H9 (cell line): ENCODE measurements around the gene SCAF11. TPM values are rescaled to one million over a fixed set of nuclear protein-coding genes. Genes with fewer than 3 reads are reported as not detected.

ENCODE experiments used
- DNase-seq: peaks from one replicate; pipeline ENCODE4 v3.0.0-alpha.2; 2017
- H2AFZ ChIP-seq: one replicate; pipeline ENCODE4 v1.6.1; 2013; ENCODE audit warnings: mild to moderate bottlenecking, low read length, control low read depth, moderate library complexity
- H2AK5ac ChIP-seq: 2 replicates; pipeline ENCODE4 v1.6.1; 2013; ENCODE audit warnings: low read length, control low read depth, mixed read lengths; ENCODE audit not compliant: insufficient read length
- H2BK120ac ChIP-seq: one replicate; pipeline ENCODE4 v1.6.1; 2013; ENCODE audit warnings: low read depth, mild to moderate bottlenecking, low read length, control low read depth, inconsistent platforms; ENCODE audit not compliant: poor library complexity, severe bottlenecking
- H2BK12ac ChIP-seq: 2 replicates; pipeline ENCODE4 v1.6.1; 2013; ENCODE audit warnings: low read length, control low read depth, mixed read lengths, low read depth; ENCODE audit not compliant: insufficient read length
- H2BK15ac ChIP-seq: 2 replicates; pipeline ENCODE4 v1.6.1; 2013; ENCODE audit warnings: low read depth, low read length, control low read depth
- H2BK20ac ChIP-seq: one replicate; pipeline ENCODE4 v1.6.1; 2013; ENCODE audit warnings: low read depth, mild to moderate bottlenecking, low read length, control low read depth, inconsistent platforms; ENCODE audit not compliant: poor library complexity, severe bottlenecking
- H2BK5ac ChIP-seq: 2 replicates; pipeline ENCODE4 v1.6.1; 2013; ENCODE audit warnings: low read length, control low read depth, mixed read lengths; ENCODE audit not compliant: insufficient read length
- H3K14ac ChIP-seq: 2 replicates; pipeline ENCODE4 v1.6.1; 2013; ENCODE audit warnings: low read length, control low read depth; ENCODE audit not compliant: insufficient read depth
- H3K18ac ChIP-seq: 2 replicates; pipeline ENCODE4 v1.6.1; 2013; ENCODE audit warnings: low read depth, mild to moderate bottlenecking, mixed read lengths, low read length, control low read depth; ENCODE audit not compliant: insufficient read length
- H3K23ac ChIP-seq: 2 replicates; pipeline ENCODE4 v1.6.1; 2013; ENCODE audit warnings: low read length, control low read depth, mixed read lengths, low read depth; ENCODE audit not compliant: insufficient read length
- H3K23me2 ChIP-seq: 2 replicates; pipeline ENCODE4 v1.6.1; 2013; ENCODE audit warnings: low read depth, mild to moderate bottlenecking, mixed read lengths, low read length, control low read depth; ENCODE audit not compliant: insufficient read length, poor library complexity, severe bottlenecking
- H3K27ac ChIP-seq: 2 replicates; pipeline ENCODE4 v1.5.1; 2013; ENCODE audit warnings: low read length, control low read depth, mixed read lengths, low read depth; ENCODE audit not compliant: insufficient read length
- H3K27me3 ChIP-seq: 2 replicates; pipeline ENCODE4 v1.6.1; 2013; ENCODE audit warnings: low read length, control low read depth, inconsistent platforms; ENCODE audit not compliant: insufficient read depth
- H3K4ac ChIP-seq: 2 replicates; pipeline ENCODE4 v1.6.1; 2013; ENCODE audit warnings: low read depth, mild to moderate bottlenecking, control low read depth, inconsistent platforms, low read length, moderate library complexity
- H3K4me1 ChIP-seq: 2 replicates; pipeline ENCODE4 v1.6.1; 2013; ENCODE audit warnings: low read length, control low read depth, inconsistent platforms; ENCODE audit not compliant: insufficient read depth
- H3K4me2 ChIP-seq: 2 replicates; pipeline ENCODE4 v1.6.1; 2013; ENCODE audit warnings: low read length, control low read depth, mixed read lengths; ENCODE audit not compliant: insufficient read length, insufficient read depth
- H3K56ac ChIP-seq: 2 replicates; pipeline ENCODE4 v1.6.1; 2013; ENCODE audit warnings: low read depth, mild to moderate bottlenecking, mixed read lengths, low read length, control low read depth; ENCODE audit not compliant: insufficient read length
- H3K79me1 ChIP-seq: 2 replicates; pipeline ENCODE4 v1.6.1; 2013; ENCODE audit warnings: low read depth, mild to moderate bottlenecking, moderate library complexity, low read length, control low read depth, inconsistent platforms; ENCODE audit not compliant: insufficient read depth, poor library complexity, severe bottlenecking
- H3K79me2 ChIP-seq: 2 replicates; pipeline ENCODE4 v1.6.1; 2013; ENCODE audit warnings: low read length, control low read depth, inconsistent platforms; ENCODE audit not compliant: insufficient read depth
- H3K9ac ChIP-seq: 2 replicates; pipeline ENCODE4 v1.6.1; 2013; ENCODE audit warnings: low read length, control low read depth, mixed read lengths; ENCODE audit not compliant: insufficient read length; ENCODE audit errors: extremely low read depth
- H3K9me3 ChIP-seq: one replicate; pipeline ENCODE4 v1.6.1; 2013; ENCODE audit warnings: low read depth, low read length, inconsistent platforms; ENCODE audit not compliant: control insufficient read depth
- H3T11ph ChIP-seq: one replicate; pipeline ENCODE4 v1.6.1; 2013; ENCODE audit warnings: mild to moderate bottlenecking, low read length, control low read depth, inconsistent platforms
- H4K20me1 ChIP-seq: one replicate; pipeline ENCODE4 v1.6.1; 2013; ENCODE audit not compliant: control insufficient read depth, insufficient read length, insufficient read depth
- H4K5ac ChIP-seq: 2 replicates; pipeline ENCODE4 v1.6.1; 2013; ENCODE audit warnings: low read depth, mild to moderate bottlenecking, mixed read lengths, low read length, control low read depth; ENCODE audit not compliant: insufficient read length
- H4K8ac ChIP-seq: replicated peaks from 2 replicates; pipeline ENCODE4 v1.6.1; 2013; ENCODE audit warnings: low read length, control low read depth, mixed read lengths, low read depth; ENCODE audit not compliant: insufficient read length
- H4K91ac ChIP-seq: 2 replicates; pipeline ENCODE4 v1.6.1; 2013; ENCODE audit warnings: low read depth, mild to moderate bottlenecking, moderate library complexity, mixed read lengths, low read length, control low read depth; ENCODE audit not compliant: insufficient read length
- H3K27ac Mint-ChIP-seq, 3 experiments: 2 replicates in 2 of 3; 3 replicates in 1 of 3; pipeline ENCODE4 v1.8.0; 2020 to 2021; ENCODE audit warnings: mixed read lengths in 3 of 3, mild to moderate bottlenecking in 1 of 3, moderate library complexity in 1 of 3
- H3K27me3 Mint-ChIP-seq: 2 replicates; pipeline ENCODE4 v1.8.0; 2021; ENCODE audit warnings: low read depth, mild to moderate bottlenecking, moderate library complexity, mixed read lengths
- H3K36me3 Mint-ChIP-seq, 3 experiments: 2 replicates in 2 of 3; 3 replicates in 1 of 3; pipeline ENCODE4 v1.8.0; 2020 to 2021; ENCODE audit warnings: low read depth in 3 of 3, mixed read lengths in 3 of 3; ENCODE audit not compliant: insufficient read depth in 1 of 3
- H3K4me1 Mint-ChIP-seq, 2 experiments: 2 replicates each; pipeline ENCODE4 v1.8.0; 2020; ENCODE audit warnings: mixed read lengths in 2 of 2
- H3K4me3 Mint-ChIP-seq, 2 experiments: 2 replicates in 1 of 2; 3 replicates in 1 of 2; pipeline ENCODE4 v1.8.0; 2020 to 2021; ENCODE audit warnings: mild to moderate bottlenecking in 2 of 2, mixed read lengths in 2 of 2, moderate library complexity in 1 of 2
- H3K9me3 Mint-ChIP-seq, 2 experiments: 2 replicates in 1 of 2; 3 replicates in 1 of 2; pipeline ENCODE4 v1.8.0; 2020; ENCODE audit warnings: mild to moderate bottlenecking in 2 of 2, mixed read lengths in 2 of 2, moderate library complexity in 1 of 2
- WGBS: extraction: QIAGEN DNeasy Blood & Tissue Kit; methylation state at CpG from one replicate; pipeline ENCODE4 v1.1.7; 2013; ENCODE audit warnings: missing lambda C conversion rate, low lambda C conversion rate, mixed read lengths; ENCODE audit not compliant: insufficient read length; ENCODE audit errors: extremely low coverage; 5-methylcytosine and 5-hydroxymethylcytosine counted together
- total RNA-seq: library from RNA; stranded (reverse); gene quantifications from 2 replicates; pipeline ENCODE4 v1.2.1, GENCODE V29; 2021
- TF ChIP-seq, protein P1 (sequence below): fragments of 200-600 bp; sonication (generic); conservative IDR thresholded peaks from 3 replicates; pipeline ENCODE4 v1.8.0; 2021; ENCODE audit warnings: antibody characterized with exemption, mild to moderate bottlenecking

Gene SCAF11
- total RNA-seq, 1 experiment from 2014 or later: 90.8 TPM

- no peaks in the 10 kb centered on the region for H3K23me2 ChIP-seq
- H3K36me3 Mint-ChIP-seq: peaks cover 0 to 3% (median 0%) of the 10 kb centered on the region in 3 experiments; a peak in 3 of 7 replicates
- H3K23ac ChIP-seq: no peak overlapping the region
- H2AFZ ChIP-seq: no peak overlapping the region
- no peak overlapping the region for H2BK12ac ChIP-seq
- H3K9ac ChIP-seq: no peak overlapping the region
- H3K56ac ChIP-seq: no peak overlapping the region
- H2AK5ac ChIP-seq: no peak overlapping the region
- no peak overlapping the region for H3K18ac ChIP-seq
- H4K8ac ChIP-seq: no peak overlapping the region
- peaks cover 30 to 33% of the 10 kb centered on the region in 2 experiments for H3K4me1 Mint-ChIP-seq
- peaks cover 4% of the 10 kb centered on the region; the same call in 1 of the 2 replicates for H3K79me2 ChIP-seq
- WGBS: no CpG with 5 or more reads among the region's 2 CpGs
- no peaks in the 10 kb centered on the region for H3K27me3 ChIP-seq
- no peaks in the 10 kb centered on the region for H3K9me3 Mint-ChIP-seq
- H3K79me1 ChIP-seq: no peaks in the 10 kb centered on the region
- DNase-seq: no peak
- TF ChIP-seq, protein P1, sequence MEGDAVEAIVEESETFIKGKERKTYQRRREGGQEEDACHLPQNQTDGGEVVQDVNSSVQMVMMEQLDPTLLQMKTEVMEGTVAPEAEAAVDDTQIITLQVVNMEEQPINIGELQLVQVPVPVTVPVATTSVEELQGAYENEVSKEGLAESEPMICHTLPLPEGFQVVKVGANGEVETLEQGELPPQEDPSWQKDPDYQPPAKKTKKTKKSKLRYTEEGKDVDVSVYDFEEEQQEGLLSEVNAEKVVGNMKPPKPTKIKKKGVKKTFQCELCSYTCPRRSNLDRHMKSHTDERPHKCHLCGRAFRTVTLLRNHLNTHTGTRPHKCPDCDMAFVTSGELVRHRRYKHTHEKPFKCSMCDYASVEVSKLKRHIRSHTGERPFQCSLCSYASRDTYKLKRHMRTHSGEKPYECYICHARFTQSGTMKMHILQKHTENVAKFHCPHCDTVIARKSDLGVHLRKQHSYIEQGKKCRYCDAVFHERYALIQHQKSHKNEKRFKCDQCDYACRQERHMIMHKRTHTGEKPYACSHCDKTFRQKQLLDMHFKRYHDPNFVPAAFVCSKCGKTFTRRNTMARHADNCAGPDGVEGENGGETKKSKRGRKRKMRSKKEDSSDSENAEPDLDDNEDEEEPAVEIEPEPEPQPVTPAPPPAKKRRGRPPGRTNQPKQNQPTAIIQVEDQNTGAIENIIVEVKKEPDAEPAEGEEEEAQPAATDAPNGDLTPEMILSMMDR: no peak
- H3K9me3 ChIP-seq: no peaks in the 10 kb centered on the region
- no peak overlapping the region for H3K14ac ChIP-seq
- no peaks in the 10 kb centered on the region for H3K27me3 Mint-ChIP-seq
- H3K4me2 ChIP-seq: no peak overlapping the region
- no peak overlapping the region for H3K27ac ChIP-seq
- H2BK120ac ChIP-seq: no peak overlapping the region
- H3T11ph ChIP-seq: no peak overlapping the region
- no peak overlapping the region for H2BK15ac ChIP-seq
- no peaks in the 10 kb centered on the region for H3K4me1 ChIP-seq
- no peak overlapping the region for H4K5ac ChIP-seq
- H3K4ac ChIP-seq: no peak overlapping the region
- no peak overlapping the region for H4K91ac ChIP-seq
- no peak overlapping the region for H2BK5ac ChIP-seq
- no peak overlapping the region for H2BK20ac ChIP-seq
- H3K4me3 Mint-ChIP-seq: no peak overlapping the region
- H4K20me1 ChIP-seq: no peaks in the 10 kb centered on the region
- peak overlapping the region in 2 of 3 experiments; percentile 24 to 55; a peak in 4 of 7 replicates for H3K27ac Mint-ChIP-seq
These were observed 21.3 kb downstream of the SCAF11 start for GRCh38 chr12:45969084-45969483.
